ENCODE measurements around the gene ARHGDIA.
A peak's percentile ranks its signal among the peaks of the same experiment; 100 is the strongest.

Gene ARHGDIA

DNA sequence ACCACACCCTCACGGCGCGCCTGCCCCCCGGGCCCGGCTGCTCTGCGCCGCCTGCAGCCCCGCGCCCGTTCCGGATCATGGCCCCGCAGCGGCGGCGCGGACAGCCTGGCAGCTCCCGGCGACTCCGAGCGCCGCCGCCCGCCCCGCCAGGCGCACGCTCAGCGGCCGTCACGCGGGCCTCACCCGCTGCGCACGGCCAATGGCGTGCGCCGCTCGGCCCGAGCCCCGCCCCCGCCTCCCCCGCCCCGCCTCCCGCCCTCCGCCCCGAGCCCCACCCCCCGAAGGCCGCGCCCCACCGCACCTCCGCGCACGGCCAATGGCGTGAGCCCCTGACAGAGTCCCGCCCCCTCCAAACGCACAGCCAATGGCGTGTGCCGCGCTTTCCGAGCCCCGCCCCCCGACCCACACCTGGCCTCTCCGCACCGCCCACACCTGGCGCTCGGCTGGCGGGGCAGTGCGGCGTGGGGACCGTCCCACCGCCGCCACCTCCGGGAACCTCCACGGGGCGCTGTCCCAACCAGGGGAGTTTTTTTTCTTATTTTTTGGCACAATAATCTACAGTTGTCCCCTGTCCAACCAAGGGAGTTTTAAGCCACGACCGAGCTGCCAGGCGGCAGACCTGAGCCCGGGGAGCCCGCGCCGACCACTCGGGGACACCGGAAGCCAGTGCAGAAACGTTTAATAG lies 40.3 kb upstream of the ARHGDIA start, which contains the start of gene PCYT2:
Gene PCYT2 (minus strand): TSS at position 123 of the 685 bp plus-strand sequence. CDS start 44 bp downstream, at position 79.
- no peak for TF ChIP-seq BHLHE40 (IDR thresholded peaks at IDR 0.05; ENCODE audit: borderline replicate concordance)
- TF ChIP-seq ARNT (IDR thresholded peaks at IDR 0.05): 0 out of 2 replicates have a peak, but pooled peaks have one; percentile 42
- ChIA-PET POLR2A (interaction anchor here (1.0 to 2.3 kb wide), 2 partner anchors 13 to 25 kb away, joined by 3 to 8 read pairs; partner anchors contain the start of gene PYCR1), CTCF (no interaction called here)
- DNase-seq (ENCODE audit: extremely low spot score): peak; percentile 99

DNA sequence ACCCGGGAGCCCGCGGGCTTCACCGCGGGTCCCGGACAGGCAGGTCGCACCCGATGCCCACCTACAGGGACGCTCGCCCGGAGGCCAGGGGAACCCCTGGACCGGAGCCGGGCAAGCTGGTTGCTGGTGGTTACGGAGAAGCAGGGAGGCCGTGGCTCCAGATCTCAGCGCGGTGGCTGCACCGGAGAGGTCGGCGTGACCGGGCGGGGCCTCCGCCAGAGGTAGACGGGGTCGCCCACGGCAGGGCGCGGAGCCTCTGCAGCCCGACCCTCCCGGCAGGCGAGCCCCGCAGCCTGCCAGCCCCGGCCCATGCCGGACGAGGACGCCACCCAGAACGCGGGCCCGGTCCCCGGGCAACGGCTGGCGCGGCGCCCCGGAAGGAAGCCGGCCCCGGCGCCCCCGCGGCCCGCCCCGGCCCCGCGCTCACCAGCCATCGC lies 39.7 kb upstream of the ARHGDIA start:
- peak; percentile 46 for DNase-seq (ENCODE audit: extremely low spot score)
- POLR2A ChIA-PET: interaction anchor here (1.0 to 2.3 kb wide), 3 partner anchors 13 to 37 kb away, joined by 3 to 8 read pairs (median 3); partner anchors contain the start of gene PYCR1
- CTCF ChIA-PET: no interaction called here
- TF ChIP-seq CTBP1 (IDR thresholded peaks at IDR 0.05; ENCODE audit: borderline replicate concordance): no peak
- TF ChIP-seq, protein P1, sequence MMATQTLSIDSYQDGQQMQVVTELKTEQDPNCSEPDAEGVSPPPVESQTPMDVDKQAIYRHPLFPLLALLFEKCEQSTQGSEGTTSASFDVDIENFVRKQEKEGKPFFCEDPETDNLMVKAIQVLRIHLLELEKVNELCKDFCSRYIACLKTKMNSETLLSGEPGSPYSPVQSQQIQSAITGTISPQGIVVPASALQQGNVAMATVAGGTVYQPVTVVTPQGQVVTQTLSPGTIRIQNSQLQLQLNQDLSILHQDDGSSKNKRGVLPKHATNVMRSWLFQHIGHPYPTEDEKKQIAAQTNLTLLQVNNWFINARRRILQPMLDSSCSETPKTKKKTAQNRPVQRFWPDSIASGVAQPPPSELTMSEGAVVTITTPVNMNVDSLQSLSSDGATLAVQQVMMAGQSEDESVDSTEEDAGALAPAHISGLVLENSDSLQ (IDR thresholded peaks at IDR 0.05): no peak
- TF ChIP-seq NFRKB (IDR thresholded peaks at IDR 0.05): no peak
- no peak for TF ChIP-seq LEF1 (IDR thresholded peaks at IDR 0.05; ENCODE audit: borderline replicate concordance)
- TF ChIP-seq L3MBTL2 (conservative IDR thresholded peaks at IDR 0.05): no peak
- no peak for TF ChIP-seq ZNF384 (IDR thresholded peaks at IDR 0.05)

DNA sequence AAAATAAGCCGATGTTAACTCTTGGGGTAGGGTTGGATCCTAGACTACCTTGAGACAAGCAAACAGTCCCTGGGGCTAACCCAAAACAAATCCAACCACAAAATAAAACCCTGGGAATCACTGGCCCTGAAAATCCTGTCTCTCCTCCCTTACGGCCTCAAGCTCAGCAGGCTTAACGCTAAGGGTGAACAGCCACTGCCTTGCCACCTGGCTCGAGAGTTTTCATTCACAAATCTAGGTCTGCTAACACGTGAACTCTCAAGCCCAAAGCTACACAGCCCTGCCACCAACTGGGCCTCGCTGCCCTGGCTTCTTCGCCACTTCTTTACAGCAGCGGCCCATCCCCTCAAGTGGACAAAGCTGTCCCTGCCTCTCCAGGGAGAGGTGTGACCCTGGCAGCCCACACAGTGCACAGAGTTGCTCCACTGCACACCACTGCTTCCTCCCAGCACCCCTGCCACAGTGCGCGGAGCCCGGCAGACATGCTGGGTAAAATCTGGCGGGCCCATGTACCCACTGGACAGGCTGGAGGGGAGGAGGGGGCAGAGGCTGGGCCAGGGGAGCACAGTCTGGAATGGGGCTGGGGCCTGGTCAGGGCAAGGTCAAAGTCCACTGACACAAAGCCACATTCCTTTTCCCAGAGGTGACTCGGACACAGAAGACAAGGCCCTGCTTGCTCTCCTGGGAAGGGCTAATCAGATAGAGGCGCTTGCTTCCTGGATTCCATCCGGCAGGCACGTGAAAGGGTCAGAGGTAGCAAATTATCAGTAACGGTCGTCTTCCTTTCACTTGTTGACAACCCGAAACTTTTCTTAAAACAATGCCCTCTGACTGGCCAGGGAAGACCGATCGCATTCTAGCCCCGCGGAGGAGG lies 39.1 kb upstream of the ARHGDIA start:
- CTCF ChIA-PET: interaction anchor here (1.1 to 1.4 kb wide), 2 partner anchors 18 to 41 kb away, joined by 3 to 5 read pairs; partner anchors contain the start of gene MAFG
- TF ChIP-seq CTBP1 (IDR thresholded peaks at IDR 0.05; ENCODE audit: borderline replicate concordance) (no peak), ARNT (IDR thresholded peaks at IDR 0.05) (no peak), FOXA1 (IDR thresholded peaks at IDR 0.05) (no peak), SUZ12 (IDR thresholded peaks at IDR 0.05) (no peak), BHLHE40 (IDR thresholded peaks at IDR 0.05; ENCODE audit: borderline replicate concordance) (no peak), HDGF (IDR thresholded peaks at IDR 0.05; ENCODE audit: borderline replicate concordance) (no peak), FOXM1 (IDR thresholded peaks at IDR 0.05; ENCODE audit: borderline replicate concordance) (no peak), NFRKB (IDR thresholded peaks at IDR 0.05) (no peak), TARDBP (IDR thresholded peaks at IDR 0.05) (no peak), ELF4 (IDR thresholded peaks at IDR 0.05) (no peak), LEF1 (IDR thresholded peaks at IDR 0.05; ENCODE audit: borderline replicate concordance) (no peak)
- no peak for DNase-seq (ENCODE audit: extremely low spot score)
- POLR2A ChIA-PET: interaction anchor here (0.7 to 2.3 kb wide), 7 partner anchors 14 to 38 kb away, joined by 3 to 8 read pairs (median 4); partner anchors contain the start of genes ALYREF, ANAPC11 and PYCR1

DNA sequence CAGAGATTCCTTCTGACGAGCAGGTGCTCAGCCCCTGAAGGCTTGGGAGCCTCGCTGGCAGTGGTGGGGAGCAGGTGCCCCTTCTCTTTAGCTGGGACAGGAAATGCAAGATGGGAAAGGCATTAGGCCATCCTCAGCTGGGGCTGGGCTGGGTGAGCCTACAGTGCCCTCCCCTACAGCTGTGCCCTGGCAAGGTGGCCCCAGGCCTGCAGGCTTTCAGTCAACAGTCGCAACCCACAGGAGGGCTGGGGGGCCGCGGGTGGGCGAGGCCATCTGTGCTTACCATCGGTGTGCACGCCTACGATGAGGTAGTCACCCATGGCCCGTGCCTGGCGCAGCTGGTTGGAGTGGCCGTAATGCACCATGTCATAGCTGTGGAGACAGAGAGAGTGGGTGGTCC lies 38.1 kb upstream of the ARHGDIA start:
- ChIA-PET CTCF (interaction anchor here (1.1 to 1.4 kb wide), 2 partner anchors 19 to 40 kb away, joined by 3 to 5 read pairs; partner anchors contain the start of gene MAFG), POLR2A (interaction anchor here (0.7 to 2.3 kb wide), 6 partner anchors 15 to 37 kb away, joined by 3 to 8 read pairs (median 5); partner anchors contain the start of genes ALYREF, ANAPC11 and PYCR1)
- no peak for DNase-seq (ENCODE audit: extremely low spot score)
- TF ChIP-seq ARNT (IDR thresholded peaks at IDR 0.05) (no peak), LEF1 (IDR thresholded peaks at IDR 0.05; ENCODE audit: borderline replicate concordance) (no peak), HDGF (IDR thresholded peaks at IDR 0.05; ENCODE audit: borderline replicate concordance) (no peak), CTBP1 (IDR thresholded peaks at IDR 0.05; ENCODE audit: borderline replicate concordance) (no peak), ELF4 (IDR thresholded peaks at IDR 0.05) (no peak), SP1 (IDR thresholded peaks at IDR 0.05) (no peak), FOXA1 (IDR thresholded peaks at IDR 0.05) (no peak), FOXM1 (IDR thresholded peaks at IDR 0.05; ENCODE audit: borderline replicate concordance) (no peak), FOXK2 (IDR thresholded peaks at IDR 0.05) (no peak), L3MBTL2 (conservative IDR thresholded peaks at IDR 0.05) (no peak), TARDBP (IDR thresholded peaks at IDR 0.05) (no peak)
- TF ChIP-seq, protein P1 (IDR thresholded peaks at IDR 0.05): no peak

DNA sequence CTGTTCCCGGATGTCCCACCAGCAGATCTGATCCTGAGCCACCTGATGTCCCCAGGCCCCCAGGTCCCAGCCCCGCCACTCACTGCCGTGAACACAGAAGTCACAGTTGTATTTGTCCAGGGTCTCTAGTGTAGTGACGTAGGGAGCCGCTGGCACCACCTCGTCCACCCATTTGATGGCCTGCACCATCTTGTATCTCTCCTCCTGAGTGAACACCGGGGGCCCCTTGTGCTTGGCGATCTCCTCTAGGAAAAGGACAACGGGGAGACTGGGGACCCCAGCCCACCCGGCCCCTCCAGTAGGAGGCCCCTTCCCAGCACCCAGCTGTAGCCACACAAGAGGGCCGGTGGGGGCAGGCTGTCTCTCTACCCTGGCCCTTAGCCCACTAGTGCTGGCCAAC lies 37.7 kb upstream of the ARHGDIA start:
- no peak for DNase-seq (ENCODE audit: extremely low spot score)
- TF ChIP-seq FOXK2 (IDR thresholded peaks at IDR 0.05) (no peak), BHLHE40 (IDR thresholded peaks at IDR 0.05; ENCODE audit: borderline replicate concordance) (no peak), LEF1 (IDR thresholded peaks at IDR 0.05; ENCODE audit: borderline replicate concordance) (no peak), ARNT (IDR thresholded peaks at IDR 0.05) (no peak), HDGF (IDR thresholded peaks at IDR 0.05; ENCODE audit: borderline replicate concordance) (no peak), L3MBTL2 (conservative IDR thresholded peaks at IDR 0.05) (no peak), NFRKB (IDR thresholded peaks at IDR 0.05) (no peak), SP1 (IDR thresholded peaks at IDR 0.05) (no peak), TARDBP (IDR thresholded peaks at IDR 0.05) (no peak), CTBP1 (IDR thresholded peaks at IDR 0.05; ENCODE audit: borderline replicate concordance) (no peak), ELF4 (IDR thresholded peaks at IDR 0.05) (no peak), SUZ12 (IDR thresholded peaks at IDR 0.05) (no peak), FOXM1 (IDR thresholded peaks at IDR 0.05; ENCODE audit: borderline replicate concordance) (no peak), FOXA1 (IDR thresholded peaks at IDR 0.05) (no peak), ZNF384 (IDR thresholded peaks at IDR 0.05) (no peak)
- TF ChIP-seq, protein P1 (IDR thresholded peaks at IDR 0.05): no peak
- CTCF ChIA-PET: interaction anchor here (1.1 kb wide), 1 partner anchor 19 kb away, joined by 3 read pairs; the partner anchor contains the start of gene MAFG
- POLR2A ChIA-PET: interaction anchor here (1.3 to 1.7 kb wide), 2 partner anchors 17 to 36 kb away, joined by 4 to 7 read pairs; partner anchors contain the start of genes ALYREF and ANAPC11

All from HEK293T (cell line).